Measurements from ENCODE around the gene KLHL6.

DNA sequence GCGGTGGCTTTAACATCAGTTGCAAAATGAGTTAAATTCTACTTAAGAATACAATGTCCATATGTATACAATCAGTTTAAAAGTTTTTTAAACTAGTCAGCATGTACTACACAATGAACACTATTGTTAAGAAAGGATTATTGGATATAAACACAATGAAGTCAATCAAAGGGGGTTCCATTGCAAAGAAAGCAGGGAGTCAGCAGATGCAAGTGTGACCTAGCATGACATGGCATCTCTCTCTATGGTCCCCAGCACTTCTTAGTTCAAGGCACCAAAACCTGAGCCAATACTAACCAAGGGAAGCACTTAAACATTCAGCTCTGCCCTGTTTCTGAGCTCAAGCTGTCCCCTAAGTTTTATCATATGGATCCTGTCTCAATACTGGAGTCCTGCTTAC, 17.0 kb downstream of the KLHL6 start:
- TF ChIP-seq POLR2A (IDR thresholded peaks at IDR 0.05), result no peak
- TF ChIP-seq, protein P1, sequence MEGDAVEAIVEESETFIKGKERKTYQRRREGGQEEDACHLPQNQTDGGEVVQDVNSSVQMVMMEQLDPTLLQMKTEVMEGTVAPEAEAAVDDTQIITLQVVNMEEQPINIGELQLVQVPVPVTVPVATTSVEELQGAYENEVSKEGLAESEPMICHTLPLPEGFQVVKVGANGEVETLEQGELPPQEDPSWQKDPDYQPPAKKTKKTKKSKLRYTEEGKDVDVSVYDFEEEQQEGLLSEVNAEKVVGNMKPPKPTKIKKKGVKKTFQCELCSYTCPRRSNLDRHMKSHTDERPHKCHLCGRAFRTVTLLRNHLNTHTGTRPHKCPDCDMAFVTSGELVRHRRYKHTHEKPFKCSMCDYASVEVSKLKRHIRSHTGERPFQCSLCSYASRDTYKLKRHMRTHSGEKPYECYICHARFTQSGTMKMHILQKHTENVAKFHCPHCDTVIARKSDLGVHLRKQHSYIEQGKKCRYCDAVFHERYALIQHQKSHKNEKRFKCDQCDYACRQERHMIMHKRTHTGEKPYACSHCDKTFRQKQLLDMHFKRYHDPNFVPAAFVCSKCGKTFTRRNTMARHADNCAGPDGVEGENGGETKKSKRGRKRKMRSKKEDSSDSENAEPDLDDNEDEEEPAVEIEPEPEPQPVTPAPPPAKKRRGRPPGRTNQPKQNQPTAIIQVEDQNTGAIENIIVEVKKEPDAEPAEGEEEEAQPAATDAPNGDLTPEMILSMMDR (IDR thresholded peaks at IDR 0.05), result no peak

All from thyroid gland (tissue), 4 donors.